KMS-11 (cell line): ENCODE results near the gene PA2G4.

Experiments used
- H2AFZ ChIP-seq: fragments of 200-600 bp; sonication (generic); 2 replicates; pipeline ENCODE4 v1.6.1; 2016; ENCODE audit warnings: antibody characterized with exemption, mixed run types, low read depth
- H3K27ac ChIP-seq: fragments of 200-600 bp; sonication (generic); 2 replicates; pipeline ENCODE4 v1.6.1; 2016; ENCODE audit warnings: mild to moderate bottlenecking, mixed run types
- H3K27me3 ChIP-seq: fragments of 200-600 bp; sonication (generic); 2 replicates; pipeline ENCODE4 v1.6.1; 2017; ENCODE audit warnings: mild to moderate bottlenecking, low read depth, mixed run types, moderate library complexity; ENCODE audit not compliant: insufficient read depth
- H3K36me3 ChIP-seq: fragments of 200-600 bp; sonication (generic); 2 replicates; pipeline ENCODE4 v1.6.1; 2017; ENCODE audit warnings: mild to moderate bottlenecking, mixed run types; ENCODE audit not compliant: insufficient read depth
- H3K4me1 ChIP-seq: fragments of 200-600 bp; sonication (generic); 2 replicates; pipeline ENCODE4 v1.6.1; 2016; ENCODE audit warnings: mild to moderate bottlenecking, low read depth, mixed run types; ENCODE audit not compliant: poor library complexity, severe bottlenecking
- H3K4me2 ChIP-seq: fragments of 200-600 bp; sonication (generic); 2 replicates; pipeline ENCODE4 v1.7.0; 2016; ENCODE audit warnings: mild to moderate bottlenecking, mixed run types
- H3K4me3 ChIP-seq: fragments of 200-600 bp; sonication (generic); IDR thresholded peaks from 2 replicates; pipeline ENCODE4 v1.6.1; 2017; ENCODE audit warnings: low read depth, low read length, mixed read lengths; ENCODE audit not compliant: insufficient read depth
- H3K79me2 ChIP-seq: fragments of 200-600 bp; sonication (generic); 2 replicates; pipeline ENCODE4 v1.6.1; 2016; ENCODE audit warnings: low read depth, mixed run types; ENCODE audit not compliant: insufficient read depth
- H3K9ac ChIP-seq: fragments of 200-600 bp; sonication (generic); 2 replicates; pipeline ENCODE4 v1.6.1; 2016; ENCODE audit warnings: mild to moderate bottlenecking, mixed run types
- H4K20me1 ChIP-seq: fragments of 200-600 bp; sonication (generic); 2 replicates; pipeline ENCODE4 v1.6.1; 2016; ENCODE audit warnings: mild to moderate bottlenecking, mixed run types; ENCODE audit not compliant: insufficient read depth
- TF ChIP-seq, protein P1 (sequence below): fragments of 200-600 bp; sonication (generic); conservative IDR thresholded peaks from 2 replicates; pipeline ENCODE4 v1.6.1; 2017; ENCODE audit warnings: low read depth, mild to moderate bottlenecking, antibody characterized with exemption, low read length, moderate library complexity, mixed read lengths

Gene PA2G4

GRCh38 chr12:56146492-56147460 lies 42.4 kb downstream of the PA2G4 start:
- Histone ChIP-seq H3K9ac (no peak overlapping the region), H3K4me3 (no peak overlapping the region), H4K20me1 (no peaks in the 10 kb centered on the region), H3K79me2 (no peaks in the 10 kb centered on the region), H3K27me3 (no peaks in the 10 kb centered on the region), H3K4me1 (peaks cover 17% of the 10 kb centered on the region), H3K36me3 (no peaks in the 10 kb centered on the region), H3K4me2 (no peak overlapping the region), H3K27ac (no peak overlapping the region), H2AFZ (no peak overlapping the region)
- TF ChIP-seq, protein P1, sequence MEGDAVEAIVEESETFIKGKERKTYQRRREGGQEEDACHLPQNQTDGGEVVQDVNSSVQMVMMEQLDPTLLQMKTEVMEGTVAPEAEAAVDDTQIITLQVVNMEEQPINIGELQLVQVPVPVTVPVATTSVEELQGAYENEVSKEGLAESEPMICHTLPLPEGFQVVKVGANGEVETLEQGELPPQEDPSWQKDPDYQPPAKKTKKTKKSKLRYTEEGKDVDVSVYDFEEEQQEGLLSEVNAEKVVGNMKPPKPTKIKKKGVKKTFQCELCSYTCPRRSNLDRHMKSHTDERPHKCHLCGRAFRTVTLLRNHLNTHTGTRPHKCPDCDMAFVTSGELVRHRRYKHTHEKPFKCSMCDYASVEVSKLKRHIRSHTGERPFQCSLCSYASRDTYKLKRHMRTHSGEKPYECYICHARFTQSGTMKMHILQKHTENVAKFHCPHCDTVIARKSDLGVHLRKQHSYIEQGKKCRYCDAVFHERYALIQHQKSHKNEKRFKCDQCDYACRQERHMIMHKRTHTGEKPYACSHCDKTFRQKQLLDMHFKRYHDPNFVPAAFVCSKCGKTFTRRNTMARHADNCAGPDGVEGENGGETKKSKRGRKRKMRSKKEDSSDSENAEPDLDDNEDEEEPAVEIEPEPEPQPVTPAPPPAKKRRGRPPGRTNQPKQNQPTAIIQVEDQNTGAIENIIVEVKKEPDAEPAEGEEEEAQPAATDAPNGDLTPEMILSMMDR: no peak

GRCh38 chr12:56150563-56150962 lies 46.2 kb downstream of the PA2G4 start:
- Histone ChIP-seq H3K9ac (no peak overlapping the region), H2AFZ (no peak overlapping the region), H3K27ac (peak overlapping the region; percentile 89; the same call in 1 of the 2 replicates), H3K4me2 (peak overlapping the region; percentile 52), H3K79me2 (no peaks in the 10 kb centered on the region), H3K36me3 (no peaks in the 10 kb centered on the region), H3K4me1 (peaks cover 37% of the 10 kb centered on the region), H3K27me3 (no peaks in the 10 kb centered on the region), H3K4me3 (no peak overlapping the region), H4K20me1 (no peaks in the 10 kb centered on the region)
- TF ChIP-seq, protein P1: no peak

DNA sequence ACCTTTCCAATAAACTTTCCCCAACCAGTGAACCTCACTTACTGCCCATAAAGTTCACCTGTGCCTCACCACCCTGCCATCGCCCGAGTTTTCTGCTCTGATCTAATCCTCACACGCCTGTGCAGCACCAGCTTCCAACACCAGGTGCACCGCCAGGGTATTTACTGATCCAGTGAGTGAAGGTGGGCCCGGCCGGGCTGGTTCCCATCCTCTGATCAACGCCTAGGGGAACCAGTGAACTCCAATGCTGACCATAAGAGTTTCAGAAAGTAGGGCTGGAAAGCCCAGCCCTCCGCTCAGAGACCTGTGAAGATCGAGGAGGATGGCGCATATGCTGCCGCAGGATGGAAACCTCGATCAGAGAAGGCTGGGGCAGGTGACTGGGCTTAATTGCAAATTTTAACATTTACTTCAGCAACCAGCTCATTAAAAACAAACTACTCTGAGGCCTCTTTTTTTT lies 47.3 kb downstream of the PA2G4 start:
- Histone ChIP-seq H3K4me2 (peak overlapping the region; percentile 52), H3K27me3 (no peaks in the 10 kb centered on the region), H4K20me1 (no peaks in the 10 kb centered on the region), H3K4me1 (peaks cover 39% of the 10 kb centered on the region), H3K36me3 (no peaks in the 10 kb centered on the region), H3K9ac (peak overlapping the region; percentile 90), H3K4me3 (peak overlapping the region; percentile 73), H2AFZ (peak overlapping the region; percentile 53), H3K79me2 (no peaks in the 10 kb centered on the region), H3K27ac (peak overlapping the region; percentile 89)
- TF ChIP-seq, protein P1: peak; percentile 98

GRCh38 chr12:56152132-56152755 lies 47.9 kb downstream of the PA2G4 start, which contains the start of gene MYL6B:
TSS of gene MYL6B (plus strand) at chr12:56152587. CDS start at chr12:56153919, 1,332 bp downstream.
- H4K20me1 ChIP-seq: no peaks in the 10 kb centered on the region
- H3K27me3 ChIP-seq: no peaks in the 10 kb centered on the region
- peak within 1 kb of the TSS; percentile 89 for H3K27ac ChIP-seq
- H3K4me2 ChIP-seq: peak within 1 kb of the TSS; percentile 52
- H3K36me3 ChIP-seq: no peaks in the 10 kb centered on the region
- H3K9ac ChIP-seq: peak within 1 kb of the TSS; percentile 90
- peaks cover 44% of the 10 kb centered on the region for H3K4me1 ChIP-seq
- no peaks in the 10 kb centered on the region for H3K79me2 ChIP-seq
- peak within 1 kb of the TSS; percentile 73 for H3K4me3 ChIP-seq
- TF ChIP-seq, protein P1: no peak
- peak within 1 kb of the TSS; percentile 53 for H2AFZ ChIP-seq
